NCI-H1105 treated with DMSO at 0.1 percent for 48 hours (cell line): ENCODE measurements around the gene LRP2.

Experiments used
- DNase-seq: peaks from one replicate; lab custom pipeline; 2025; lab: John Stamatoyannopoulos, UW

Gene LRP2

DNA sequence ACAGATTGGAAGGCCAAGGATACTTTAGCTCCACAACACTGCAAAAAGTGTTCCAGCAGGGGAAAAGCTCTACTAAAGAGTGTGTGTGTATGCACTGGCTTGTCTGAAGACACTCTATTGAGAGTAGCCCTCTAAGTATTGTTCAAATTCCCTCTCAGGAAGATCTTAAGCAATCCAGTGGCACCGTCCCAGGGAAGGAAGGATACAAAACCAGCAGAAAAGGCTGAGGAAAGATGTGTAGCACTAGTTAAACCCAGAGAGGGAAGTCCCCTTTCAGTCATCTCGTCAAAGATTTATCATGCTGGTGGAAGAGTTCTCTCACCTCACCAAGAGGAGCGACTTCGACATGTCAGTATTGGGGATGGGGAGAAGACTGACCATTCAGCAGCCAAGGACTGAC lies 242.5 kb downstream of the LRP2 start:
- DNase-seq: no peak

DNA sequence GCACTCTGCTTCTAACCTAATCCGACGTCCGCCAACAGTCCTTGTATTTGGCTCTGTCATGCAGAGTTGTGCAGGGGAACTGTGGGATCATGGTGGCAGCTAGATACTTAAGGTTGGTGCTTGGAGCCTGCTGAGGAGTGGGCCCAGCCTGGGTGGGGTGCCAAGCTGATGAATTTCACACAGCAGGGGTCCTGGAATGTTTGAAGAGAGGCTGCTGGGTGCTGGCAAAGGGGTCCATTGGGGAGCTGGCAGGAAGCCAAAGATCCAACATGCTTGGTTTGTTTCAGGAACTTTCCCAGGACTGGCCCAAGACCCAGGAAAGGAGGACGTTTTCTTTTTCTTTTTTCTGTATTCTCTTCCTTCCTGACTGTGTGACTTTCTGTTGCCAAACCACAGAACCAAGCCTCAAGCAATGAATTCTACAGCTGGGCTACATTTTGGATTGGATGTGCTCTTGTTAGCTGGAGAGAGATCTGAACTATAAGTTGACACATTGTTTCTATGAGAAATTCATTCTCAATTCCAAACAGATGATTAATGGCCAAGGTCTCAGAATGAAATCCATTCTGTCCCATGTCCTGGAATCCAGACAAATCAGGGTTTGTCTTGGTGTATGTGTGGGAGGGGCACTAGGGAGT lies 243.1 kb downstream of the LRP2 start:
- no peak for DNase-seq

DNA sequence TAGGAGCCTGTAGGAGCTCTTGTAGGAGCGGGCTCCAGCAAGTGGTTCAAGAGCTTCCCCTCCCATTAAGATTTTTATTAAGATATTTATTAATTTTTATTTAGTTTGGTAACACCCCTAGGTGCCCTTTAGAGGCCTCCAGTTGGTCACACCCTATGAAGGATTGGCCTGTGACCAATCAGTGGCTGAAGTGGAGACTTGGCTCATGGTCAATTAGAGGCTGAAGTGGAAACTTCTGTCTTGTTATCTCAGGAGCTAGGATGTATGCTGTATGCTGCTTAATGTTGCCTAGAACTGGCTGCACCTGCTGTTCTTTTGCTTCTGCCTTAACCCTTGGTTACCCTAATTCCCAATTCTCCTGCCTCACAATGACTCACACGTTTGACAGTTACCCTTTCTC lies 244.3 kb downstream of the LRP2 start:
- no peak for DNase-seq

DNA sequence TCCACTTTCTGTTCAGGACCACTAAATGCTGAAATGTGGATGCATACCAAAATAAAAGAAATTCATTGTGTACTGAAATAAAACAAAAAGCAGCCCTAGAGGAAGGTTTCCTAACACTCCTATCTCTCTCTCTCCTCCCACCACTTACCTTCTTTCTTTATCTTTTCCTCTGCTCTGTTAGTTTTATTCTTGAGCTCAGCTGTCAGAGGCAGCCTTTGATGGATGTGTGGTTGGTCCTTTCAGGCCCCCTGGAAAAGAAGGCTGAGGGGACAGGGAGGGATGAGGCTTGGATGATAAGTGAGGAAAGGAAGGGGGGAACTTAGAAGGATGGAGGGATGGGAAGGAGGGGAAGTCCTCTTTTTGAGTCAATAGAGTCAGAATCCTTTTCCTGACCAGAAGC lies 245.3 kb downstream of the LRP2 start:
- no peak for DNase-seq

DNA sequence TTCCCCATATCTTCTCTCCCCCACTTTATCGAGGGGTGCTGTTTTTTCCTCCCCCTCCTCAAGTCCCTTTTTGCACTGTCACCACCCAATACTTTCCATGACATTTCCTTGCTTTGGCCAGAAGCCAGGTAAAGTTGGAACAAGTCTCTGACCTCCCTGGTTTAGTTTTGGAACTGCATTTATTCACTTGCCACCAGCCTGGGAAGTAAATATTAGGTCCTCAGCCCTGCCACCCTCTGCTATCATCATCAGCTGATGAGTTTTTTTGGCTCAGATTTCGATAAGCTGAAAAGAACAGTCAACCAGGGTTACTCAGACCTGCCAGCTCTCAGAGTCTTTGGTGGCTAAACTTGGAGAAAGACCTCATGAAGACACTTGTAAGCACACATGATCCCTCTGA lies 246.0 kb downstream of the LRP2 start:
- no peak for DNase-seq

DNA sequence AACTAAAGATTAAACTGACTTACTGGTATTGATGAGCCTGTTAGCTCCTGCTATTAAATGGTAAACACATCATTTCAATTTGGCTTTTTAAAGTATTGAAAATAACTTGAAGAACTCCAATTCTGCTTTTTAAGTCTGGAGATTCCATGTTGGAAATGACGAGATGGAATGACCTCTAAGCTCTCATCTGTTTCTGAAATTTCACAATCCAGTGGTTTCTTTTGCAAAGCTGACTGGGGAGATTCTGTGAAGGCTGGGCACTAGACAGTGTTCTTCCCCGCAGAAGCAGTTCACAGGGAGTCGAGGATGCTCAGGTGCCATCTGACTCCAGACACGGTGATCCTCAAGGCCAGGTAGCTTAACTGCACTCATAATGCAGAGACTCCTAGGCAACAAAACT lies 248.3 kb downstream of the LRP2 start:
- DNase-seq: no peak

DNA sequence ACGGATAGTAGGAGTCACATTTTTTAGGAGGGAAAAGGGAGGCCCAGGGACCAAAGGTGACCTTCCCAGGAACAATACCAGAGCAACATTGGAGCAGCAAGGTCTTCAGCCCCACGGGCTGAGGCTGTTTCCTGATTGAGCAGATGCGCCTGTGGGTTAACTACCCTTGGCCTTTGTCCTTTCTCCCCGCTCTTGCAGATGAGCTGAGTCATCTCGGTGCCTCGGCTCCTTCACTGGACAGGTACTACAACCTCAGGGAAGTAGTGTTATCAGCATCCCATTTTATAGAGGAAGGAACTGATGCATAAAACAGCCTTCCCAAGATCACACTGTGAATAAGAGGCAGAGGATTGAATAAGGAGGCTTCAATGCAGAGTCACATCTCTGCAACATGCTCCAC lies 249.5 kb downstream of the LRP2 start:
- no peak for DNase-seq

DNA sequence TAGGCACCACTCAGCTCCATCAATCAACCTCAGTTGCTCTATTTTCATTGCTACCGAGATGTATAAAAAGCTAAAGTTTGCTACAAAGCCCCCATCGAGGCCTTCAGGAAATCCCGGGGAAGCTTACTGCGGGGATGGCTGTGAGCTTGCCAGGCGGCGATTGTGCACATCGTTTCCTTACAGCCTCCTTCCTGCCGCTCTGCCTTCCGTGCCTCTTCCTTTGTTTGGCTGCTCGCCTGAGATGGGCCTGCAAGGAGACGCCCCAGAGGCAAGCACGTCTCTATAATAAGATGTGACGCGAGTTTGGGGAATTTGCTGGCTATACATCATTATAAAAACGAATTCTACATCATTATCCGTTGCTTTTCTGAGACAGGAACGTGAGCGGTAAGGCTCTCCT lies 251.4 kb downstream of the LRP2 start:
- no peak for DNase-seq

DNA sequence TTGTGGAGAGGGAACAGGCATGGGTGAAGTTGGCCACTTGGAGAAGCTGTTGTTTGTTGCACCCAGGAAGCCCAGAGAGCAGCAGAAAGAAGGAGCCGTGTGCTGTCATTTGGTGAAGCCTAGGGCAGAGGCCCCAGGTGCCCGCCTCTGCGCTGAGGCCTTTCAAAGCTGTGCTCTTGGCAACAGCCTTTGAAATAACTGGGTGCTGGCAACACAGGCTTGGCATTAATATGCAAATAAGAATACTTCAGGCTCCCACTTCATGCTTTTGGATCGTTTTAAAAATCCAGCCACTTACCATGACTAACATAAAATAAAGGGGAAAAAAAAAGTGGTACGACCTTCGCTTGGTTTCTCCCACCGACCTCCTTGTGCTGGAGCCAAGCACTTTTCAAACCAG lies 251.9 kb downstream of the LRP2 start:
- DNase-seq: no peak

DNA sequence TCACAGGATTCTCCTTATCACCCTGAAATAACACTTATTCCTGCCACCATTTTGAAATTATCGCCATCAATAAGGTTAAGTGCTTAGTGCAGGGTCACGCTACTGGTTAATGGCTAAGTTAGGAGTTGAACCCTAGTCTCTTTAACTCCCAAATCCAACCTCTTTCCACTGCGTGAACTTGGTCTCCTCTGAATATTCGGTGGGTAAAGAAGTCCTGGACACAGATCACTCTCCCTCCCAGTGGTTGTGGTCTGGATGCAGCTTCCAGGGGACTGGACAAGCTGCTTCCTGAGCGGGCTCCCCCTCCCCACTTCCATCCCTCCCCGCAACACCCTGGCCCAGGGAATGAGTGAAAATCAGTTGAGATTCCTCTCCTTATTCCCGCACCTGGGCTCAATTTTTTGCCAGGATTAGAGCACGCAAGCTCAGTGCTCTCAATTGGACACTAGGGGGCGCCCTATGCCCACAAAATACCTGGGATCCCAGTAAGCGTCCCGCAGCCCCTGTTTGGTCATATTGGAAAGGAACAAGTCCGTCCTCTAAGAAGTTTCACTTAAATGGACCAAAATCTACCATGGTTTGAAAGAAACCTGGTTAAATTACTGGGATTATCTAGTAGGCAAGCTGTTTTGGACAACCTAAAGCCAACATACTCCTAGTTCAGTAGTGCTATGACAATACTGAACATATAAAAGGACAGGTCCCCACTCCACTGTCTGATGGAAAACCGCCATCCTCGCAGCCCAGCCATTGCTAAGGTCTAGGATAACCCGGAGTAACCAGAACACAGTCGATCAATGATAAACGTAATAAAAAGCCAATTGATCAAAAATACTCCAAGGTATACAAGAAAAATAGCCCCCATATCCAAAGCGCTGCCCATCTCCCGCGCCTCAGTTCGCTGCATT lies 252.6 kb downstream of the LRP2 start:
- peak; percentile 60 for DNase-seq

DNA sequence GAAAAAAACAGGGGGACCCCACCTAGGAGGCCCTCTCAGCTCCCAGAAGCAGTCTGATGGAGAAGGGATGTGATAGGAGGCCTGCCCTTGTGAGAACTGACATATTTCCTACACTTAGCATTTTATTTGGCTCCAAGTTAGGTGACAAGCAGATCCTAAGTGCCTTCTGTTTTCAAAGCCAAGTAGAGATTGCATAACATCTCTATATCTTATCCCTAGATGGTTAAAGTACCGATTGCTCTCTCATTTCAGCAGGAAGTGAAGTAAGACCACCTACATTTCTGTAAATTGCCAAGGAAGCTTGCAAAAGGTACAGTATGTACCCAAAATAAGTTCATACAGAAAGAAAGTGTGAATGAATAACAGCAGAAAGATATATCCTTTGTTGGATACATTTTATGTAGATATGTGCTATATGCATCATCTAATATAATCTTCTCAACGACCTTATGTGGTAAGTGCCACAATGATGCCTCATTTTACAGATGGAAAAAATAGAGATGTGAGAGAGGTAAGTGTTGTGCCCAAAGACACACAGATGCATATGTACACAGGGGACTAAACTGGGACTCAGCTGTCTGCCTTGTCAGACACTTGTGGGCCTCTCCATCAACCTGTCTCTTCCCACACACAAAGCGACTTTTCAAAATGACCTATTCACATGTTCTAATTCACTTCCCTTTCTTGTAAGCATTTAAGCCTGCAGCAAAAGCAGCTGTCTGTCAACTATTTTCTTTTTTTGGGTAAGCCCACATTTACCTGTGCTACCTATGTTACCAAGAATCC lies 254.0 kb downstream of the LRP2 start:
- DNase-seq: no peak

DNA sequence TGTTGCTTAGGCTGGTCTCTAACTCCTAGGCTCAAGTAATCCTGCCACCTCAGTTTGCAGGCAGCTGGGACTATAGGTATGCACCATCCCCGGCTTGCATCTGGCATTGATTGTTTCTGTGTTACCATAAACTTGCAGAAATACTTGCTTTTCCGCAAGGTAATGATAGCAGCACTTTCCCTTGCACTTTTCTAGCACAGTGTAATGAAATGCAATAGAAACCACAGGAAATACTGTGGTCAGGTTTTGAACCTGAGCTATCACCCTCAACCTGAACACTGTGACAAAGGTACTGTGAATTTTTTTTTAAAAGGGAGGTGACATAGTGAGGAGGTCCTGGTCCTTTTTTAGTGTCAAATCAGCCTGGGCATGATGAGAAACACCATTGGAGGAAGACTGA lies 254.7 kb downstream of the LRP2 start:
- DNase-seq: no peak

DNA sequence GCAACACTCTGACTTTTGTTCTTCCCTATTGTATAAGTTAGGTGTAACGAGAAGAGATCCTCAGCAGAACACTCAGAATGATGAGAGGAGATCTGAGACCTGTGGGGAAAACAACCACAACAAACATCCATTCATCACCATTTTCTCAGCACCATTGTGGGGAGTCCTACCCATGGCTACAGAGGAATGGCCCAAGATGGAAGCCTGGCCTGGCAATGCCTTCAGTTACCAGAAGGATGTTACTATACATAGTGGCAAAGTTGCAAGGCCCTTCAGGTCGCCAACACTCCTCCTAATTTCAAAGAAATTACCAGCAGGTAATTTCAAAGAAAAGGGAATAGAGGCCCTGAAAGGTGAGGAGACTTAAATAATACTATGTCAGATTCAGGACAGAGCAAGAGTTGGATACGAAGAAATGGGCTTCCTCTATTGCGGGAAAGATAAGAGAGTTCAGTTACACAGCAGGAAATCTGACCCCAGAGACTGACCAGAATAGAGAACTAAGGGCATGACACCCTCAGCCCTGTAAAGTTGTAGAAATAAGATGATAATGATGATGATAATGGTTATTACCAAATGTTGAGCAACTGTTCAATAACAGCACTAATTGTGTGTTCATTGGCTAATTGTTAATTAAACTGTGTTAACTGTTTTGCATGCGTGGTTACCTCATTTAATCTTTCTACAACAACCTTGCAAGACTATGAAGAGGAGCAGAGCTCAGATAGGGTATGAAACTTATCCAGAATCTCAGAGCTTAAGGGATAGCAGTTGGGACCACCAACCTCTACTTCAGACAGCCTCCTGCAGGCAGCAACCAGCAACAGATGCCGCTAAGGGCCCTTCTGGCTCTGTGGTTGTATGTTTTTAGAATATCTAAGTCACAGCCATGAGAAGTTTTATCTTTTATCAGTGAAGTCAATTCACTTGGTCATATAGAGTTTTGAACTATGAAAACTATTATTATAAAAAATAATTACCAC lies 255.5 kb downstream of the LRP2 start:
- no peak for DNase-seq

DNA sequence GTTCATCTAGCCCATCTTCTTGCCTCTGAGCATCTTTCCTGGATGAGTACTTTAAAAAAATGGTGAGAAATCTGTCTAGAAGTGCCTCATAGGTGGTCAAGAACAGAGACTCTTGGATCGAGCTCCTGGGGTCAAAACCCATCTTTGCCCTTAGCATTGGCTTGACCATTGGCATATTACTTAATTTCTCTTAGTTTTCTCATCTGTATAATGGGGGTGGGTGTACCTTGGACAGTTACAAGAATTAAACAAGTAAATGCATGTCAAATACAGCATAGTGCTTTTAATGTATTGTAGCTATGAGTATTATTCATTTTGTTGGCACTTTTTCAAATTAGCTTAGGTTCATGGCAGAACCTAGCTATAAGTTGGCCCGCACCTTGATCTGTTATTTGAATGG lies 256.2 kb downstream of the LRP2 start:
- no peak for DNase-seq

DNA sequence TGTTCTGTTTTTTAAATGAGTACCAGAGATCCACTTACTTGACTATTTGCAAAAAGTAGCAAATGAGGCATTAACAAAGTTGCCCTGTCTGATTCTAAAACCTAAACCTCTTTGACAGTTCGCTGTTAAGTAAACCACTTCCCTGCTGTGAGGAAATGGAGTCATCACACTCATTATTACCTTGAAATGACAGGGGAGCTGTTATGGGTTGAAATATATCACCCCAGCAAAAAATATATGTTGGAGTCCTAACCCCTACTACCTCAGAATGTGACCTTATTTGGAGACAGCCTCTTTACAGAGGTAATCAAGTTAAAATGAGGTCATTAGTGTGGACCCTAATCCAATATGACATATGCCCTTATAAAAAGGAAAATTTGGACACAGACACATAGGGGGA lies 256.9 kb downstream of the LRP2 start:
- DNase-seq: no peak

DNA sequence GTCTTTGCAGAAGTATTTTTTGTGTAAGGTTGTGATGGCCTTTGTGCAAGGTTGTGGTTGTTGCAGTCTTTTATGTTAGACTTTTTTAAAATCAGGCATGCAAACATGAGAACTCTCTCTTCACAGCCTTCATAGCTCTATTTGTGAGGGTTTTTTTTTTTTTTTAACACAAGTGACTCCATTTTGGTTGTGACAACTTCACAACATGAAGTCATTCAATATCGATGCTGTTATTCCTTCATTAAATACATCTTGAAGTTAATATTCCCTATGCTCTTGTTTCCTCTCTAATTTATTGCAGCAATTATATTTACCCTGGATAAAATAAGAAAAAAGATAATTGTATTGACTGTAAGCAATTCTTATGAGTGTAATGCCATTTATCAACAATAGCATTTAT lies 257.5 kb downstream of the LRP2 start:
- no peak for DNase-seq

DNA sequence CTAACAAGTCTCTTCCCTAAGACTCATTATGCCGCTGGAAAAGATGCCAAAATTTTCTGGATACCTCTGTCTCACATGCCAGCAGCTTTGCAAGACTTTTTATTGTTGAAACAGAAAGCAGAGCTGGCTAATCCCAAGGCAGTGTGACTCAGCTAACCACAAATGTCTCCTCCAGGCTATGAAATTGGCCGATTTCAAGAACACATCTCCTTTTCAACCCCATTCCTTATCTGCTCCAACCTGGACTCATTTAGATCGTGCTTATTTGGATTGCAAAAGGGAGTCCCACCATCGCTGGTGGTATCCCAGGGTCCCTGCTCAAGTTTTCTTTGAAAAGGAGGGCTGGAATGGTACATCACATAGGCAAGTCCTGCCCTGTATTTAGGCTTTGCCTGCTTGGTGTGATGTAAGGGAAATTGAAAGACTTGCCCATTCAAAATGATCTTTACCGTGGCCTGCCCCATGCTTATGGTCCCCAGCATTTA lies 266.7 kb downstream of the LRP2 start:
- no peak for DNase-seq

DNA sequence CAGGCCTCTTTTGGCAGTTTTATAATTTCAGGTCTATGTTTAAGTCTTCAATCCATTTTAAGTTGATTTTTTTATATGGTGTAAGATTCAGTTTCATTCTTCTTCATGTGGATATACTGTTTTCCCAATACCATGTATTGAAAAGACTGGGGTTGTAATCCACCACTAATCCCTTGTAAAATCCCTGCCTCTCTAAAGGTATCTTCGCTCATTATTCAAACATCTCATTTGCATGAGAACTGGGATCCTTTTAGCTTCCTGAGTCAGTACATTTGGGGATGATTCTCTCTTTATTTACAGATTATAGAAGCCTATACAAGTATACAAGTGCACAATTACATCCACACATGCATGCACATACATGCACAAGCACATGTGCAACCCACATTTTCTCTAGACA lies 267.7 kb downstream of the LRP2 start:
- DNase-seq: no peak

DNA sequence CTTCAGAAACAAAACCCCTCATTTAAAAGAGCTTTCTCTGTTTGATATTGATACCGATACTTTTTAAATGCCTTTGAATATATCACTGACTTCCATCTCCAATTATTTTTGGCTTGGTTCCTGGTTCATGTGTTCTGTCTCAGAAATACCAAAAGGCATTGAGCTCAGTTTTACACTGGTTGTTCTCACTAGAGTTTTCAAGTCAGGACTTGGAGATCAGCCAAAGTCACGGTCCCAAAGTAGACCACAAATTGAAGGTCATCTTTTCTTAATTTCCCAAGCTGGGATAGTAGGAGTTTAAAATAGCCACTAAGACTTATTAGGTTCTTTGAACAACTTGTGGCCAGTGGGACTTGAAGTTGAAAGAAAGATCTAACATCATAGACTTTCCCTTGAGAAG lies 268.8 kb downstream of the LRP2 start:
- DNase-seq: no peak

DNA sequence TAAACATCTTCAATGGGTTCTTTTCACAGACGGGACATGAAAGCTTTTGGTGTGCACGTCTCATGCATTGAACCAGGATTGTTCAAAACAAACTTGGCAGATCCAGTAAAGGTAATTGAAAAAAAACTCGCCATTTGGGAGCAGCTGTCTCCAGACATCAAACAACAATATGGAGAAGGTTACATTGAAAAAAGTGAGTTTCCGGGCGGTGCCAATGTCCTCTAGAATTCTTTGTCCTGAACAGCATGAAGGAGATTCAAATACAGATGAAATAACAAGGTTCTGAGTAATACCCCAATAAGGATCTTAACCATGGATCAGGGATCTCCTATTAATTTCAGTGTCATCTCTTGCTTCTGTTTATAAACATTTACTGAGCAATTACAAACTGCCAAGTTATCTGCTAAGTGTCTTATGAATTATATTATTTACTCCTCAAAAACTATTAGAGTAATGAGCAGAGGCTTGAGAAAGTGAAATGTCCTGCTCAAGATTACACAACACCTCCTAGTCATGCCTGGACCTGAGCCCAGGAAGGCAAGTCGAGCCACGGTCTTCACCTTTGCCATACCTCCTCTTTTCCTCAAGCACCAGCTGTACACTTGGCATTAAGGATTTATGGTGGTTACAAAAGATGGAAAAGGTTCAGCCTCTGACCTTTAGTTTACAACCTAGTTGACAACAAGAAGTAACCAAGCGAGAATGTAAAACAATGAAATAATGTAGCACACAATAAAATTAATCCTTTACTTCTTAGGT lies 270.4 kb downstream of the LRP2 start:
- DNase-seq: no peak

DNA sequence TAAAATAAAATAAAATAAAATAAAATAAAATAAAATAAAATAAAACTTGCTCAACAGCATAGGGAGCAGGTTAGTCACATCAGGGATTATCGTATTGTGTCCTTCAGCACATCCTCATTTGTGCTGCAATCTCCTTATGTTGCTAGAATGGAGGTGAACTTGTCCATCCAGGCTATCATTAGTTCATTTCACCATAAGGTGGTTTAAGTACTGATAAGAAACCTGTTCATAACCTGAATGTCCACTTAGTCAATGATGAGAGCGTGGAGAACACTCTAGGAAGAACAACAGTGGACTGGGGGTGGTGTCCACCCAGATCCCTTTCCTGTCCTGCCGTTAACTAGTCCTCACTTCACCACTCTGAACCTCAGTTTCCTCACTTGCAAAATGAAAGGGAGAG lies 271.1 kb downstream of the LRP2 start:
- no peak for DNase-seq
